GM20000 (cell line): ENCODE measurements around the gene CERS6.
"Not testable (repeated sequence)": the region's sequence is repeated elsewhere in the genome, so short reads cannot be mapped to it uniquely, and the experiment has no call there.

ENCODE experiments used
- DNase-seq: peaks from one replicate; pipeline ENCODE4 v3.0.0; 2012; ENCODE audit warnings: low spot score
- TF ChIP-seq, protein P1 (sequence below): IDR thresholded peaks from 2 replicates; pipeline ENCODE4 v1.5.1; 2012; ENCODE audit warnings: mild to moderate bottlenecking, control low read depth; ENCODE audit errors: extremely low read depth, missing control alignments

Gene CERS6

DNA sequence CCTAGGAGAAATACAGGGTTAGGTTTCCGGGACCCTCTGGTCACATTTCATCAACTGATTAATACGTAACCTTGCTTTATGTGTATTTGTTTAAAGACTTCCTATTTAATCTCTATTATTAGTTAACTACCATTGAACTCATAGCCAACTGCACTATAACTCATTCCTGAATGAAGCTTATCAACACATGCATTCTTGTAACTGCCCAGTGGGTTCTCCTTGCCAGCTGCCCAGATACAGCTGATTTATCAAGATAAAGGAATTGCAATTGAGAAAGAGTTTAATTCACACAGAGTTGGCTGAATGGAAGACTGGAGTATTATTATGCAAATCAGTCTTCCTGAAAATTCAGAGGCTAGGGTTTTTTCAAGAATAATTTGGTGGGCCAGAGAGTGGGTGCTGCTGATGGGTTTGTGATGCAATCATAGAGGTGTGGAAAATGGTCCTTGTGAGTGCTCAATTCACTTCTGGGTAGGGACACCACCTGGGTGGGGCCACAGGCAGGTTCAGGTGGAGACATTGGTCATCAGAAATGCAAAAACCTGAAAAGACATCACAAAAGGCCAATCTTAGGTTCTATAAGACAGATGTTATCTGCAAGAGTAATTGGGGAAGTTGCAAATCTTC is 325.2 kb downstream of the CERS6 start:
- TF ChIP-seq, protein P1, sequence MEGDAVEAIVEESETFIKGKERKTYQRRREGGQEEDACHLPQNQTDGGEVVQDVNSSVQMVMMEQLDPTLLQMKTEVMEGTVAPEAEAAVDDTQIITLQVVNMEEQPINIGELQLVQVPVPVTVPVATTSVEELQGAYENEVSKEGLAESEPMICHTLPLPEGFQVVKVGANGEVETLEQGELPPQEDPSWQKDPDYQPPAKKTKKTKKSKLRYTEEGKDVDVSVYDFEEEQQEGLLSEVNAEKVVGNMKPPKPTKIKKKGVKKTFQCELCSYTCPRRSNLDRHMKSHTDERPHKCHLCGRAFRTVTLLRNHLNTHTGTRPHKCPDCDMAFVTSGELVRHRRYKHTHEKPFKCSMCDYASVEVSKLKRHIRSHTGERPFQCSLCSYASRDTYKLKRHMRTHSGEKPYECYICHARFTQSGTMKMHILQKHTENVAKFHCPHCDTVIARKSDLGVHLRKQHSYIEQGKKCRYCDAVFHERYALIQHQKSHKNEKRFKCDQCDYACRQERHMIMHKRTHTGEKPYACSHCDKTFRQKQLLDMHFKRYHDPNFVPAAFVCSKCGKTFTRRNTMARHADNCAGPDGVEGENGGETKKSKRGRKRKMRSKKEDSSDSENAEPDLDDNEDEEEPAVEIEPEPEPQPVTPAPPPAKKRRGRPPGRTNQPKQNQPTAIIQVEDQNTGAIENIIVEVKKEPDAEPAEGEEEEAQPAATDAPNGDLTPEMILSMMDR = no peak
- no peak for DNase-seq

DNA sequence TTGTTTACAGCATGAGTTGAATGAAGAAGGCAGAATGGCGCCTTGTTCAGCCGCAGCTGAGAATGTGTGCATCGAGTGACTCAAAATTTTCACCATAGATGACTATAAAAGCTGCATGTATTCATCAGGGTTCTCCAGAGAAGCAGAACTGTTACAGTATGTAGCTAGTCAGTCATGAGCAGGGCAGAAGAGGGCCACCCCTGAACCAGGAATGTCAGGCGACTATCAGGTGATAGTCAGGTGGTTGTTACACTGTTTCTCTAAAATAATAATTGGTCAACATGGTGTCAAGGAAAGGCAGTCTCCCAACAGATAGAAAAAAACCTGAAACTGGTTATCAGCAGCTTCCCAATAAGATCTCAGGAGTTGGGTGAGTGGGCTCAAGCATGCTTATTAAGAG is 326.2 kb downstream of the CERS6 start:
- no peak for DNase-seq
- TF ChIP-seq, protein P1 = no peak

DNA sequence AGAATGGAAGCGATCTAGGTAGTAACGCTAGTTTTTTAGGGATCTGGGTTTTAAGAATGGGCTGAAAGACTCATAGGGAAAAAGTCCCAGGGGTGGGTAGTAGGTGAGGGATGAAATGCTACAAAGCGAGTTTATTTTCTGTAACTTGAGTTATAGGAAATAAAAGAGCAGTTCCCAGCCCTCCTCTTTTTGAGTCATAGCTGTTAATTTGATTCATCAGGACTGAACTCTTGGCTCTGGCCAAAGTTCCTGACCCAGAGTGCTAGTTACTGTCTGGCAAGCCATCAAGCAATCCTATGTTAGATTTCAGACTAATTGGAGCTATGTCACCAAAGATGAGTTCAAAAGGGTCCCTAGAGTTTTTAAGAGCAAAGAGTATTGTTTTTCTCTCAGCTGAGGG is 328.9 kb downstream of the CERS6 start:
- TF ChIP-seq, protein P1 = no peak
- no peak for DNase-seq

DNA sequence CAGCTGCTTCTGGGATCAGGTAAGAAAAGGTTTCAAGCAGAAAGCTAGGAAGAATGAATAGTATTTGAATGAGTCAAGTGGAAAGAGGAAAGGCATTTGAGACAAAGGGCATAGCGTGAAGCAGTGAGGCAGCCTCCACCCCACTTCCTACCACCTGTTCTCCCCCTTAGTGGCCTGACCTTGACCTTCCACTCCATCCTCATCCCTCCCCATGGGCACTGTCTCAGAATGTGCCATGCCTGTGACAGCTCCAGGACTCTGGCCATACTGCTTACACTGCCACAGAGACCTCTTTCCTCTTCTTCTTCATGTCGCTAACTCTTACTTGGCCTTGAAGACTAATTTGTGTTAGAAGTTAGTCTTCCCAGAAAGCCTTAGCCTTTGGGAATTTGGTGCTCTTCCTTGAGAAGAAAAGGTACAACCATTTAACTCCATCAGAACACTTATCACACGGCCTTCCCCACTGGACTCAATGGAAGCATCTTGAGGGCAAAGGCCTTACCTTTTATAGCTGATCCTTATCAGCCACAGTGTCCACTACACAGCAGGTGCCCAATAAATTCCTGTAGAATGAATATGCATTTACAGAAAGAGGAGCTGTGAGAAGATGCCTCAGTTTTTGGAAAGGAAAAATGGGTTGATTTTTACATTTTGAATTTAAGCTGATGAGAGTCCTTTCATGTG is 331.2 kb downstream of the CERS6 start:
- DNase-seq = no peak
- TF ChIP-seq, protein P1 = no peak

DNA sequence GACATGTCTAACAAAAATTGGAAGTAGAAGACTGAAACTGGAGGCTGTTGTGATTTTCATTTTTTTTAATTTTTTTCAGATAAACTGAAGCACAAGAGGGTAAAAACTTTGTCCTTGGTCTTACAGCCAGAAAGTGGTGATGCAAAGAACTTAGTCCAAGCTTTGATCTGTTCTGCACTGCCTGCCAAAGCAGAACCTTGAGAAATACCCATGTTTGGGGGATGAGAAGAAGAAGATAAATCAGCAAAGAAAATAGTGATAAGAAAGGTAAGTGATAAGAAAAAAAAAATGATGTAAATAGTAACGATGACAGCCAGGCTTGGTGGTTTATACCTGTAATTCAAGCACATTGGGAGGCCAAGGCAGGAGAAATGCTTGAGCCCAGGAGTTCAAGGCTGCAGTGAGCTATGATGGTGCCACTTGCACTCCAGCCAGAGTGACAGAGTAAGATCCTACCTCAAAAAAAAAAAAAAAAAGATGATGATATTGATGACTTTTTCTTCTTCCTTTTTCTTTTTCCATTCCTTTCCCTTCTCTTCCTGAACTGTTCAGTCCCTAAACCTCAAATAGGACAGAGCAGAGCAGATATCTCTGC is 331.8 kb downstream of the CERS6 start:
- TF ChIP-seq, protein P1 = no peak

DNA sequence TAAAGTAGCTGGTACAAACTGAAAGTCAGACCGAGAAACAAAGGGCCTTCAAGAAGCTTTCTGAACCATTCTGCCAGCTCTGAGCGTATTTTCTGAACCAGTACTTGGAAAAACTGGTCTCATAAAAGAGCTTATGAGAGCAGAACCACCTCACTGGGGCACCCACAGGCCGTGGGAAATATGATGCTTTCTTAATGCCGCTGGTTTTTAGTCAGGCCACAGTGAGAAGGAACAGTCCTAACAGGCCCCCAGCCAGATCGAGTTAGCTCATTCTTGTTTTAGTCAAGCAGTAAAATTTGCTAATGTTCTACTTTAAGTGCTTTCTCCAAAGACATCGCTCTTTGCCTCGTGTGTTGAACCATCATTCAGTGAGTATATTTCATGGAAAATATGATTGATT is 333.7 kb downstream of the CERS6 start:
- DNase-seq = no peak
- TF ChIP-seq, protein P1 = no peak

More for the DNA sequence above, 331.8 kb downstream of the CERS6 start:
- no peak for DNase-seq

DNA sequence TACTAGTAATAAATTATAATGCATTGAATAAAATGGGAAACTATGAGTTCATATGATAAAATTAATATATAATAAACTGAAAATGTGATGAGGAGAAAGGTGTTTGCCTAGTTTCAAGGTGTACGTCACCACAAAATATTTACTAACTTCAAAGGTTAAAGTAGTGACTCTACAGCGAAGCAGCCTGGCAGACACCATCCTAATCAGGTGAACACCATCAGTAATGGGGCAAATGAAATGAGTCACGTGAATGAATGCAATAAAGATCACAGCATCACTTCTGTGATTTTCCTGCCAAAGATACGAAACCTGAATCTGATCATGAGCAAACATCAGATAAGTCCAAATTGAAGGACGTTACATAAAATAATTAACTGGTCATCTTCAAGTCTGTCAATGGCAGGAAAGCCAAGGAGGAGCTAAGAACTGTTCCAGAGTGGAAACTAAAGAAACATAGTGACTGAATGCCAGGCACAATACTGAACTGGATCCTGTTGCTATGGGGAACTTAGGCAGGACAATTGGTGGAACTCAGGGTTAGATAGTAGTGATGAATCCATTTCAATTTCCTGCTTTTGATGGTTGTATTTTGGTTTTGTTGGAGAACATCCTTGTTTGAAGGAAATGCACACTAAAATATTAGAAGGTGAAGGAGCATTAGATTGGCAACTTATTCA is 334.3 kb downstream of the CERS6 start:
- no peak for DNase-seq
- TF ChIP-seq, protein P1 = no peak

DNA sequence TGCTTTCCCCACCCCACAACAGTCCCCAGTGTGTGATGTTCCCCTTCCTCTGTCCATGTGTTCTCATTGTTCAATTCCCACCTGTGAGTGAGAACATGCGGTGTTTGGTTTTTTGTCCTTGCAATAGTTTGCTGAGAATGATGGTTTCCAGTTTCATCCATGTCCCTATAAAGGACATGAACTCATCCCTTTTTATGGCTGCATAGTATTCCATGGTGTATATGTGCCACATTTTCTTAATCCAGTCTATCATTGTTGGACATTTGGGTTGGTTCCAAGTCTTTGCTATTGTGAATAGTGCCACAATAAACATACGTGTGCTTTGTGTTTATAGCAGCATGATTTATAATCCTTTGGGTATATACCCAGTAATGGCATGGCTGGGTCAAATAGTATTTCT is 335.1 kb downstream of the CERS6 start:
- DNase-seq = not testable (repeated sequence)
